Tibial nerve (tissue), 4 donors: ENCODE data around the gene COBL.

Experiments used
- EP300 ChIP-seq, 2 donors: sonication (generic); formaldehyde crosslinking; IDR thresholded peaks; one replicate each; pipeline ENCODE4 v1.6.1; 2017; ENCODE audit warnings: antibody characterized with exemption in 2 of 2, mild to moderate bottlenecking in 1 of 2
- POLR2A ChIP-seq, 2 donors: fragments of 450-650 bp; IDR thresholded peaks; one replicate each; pipeline ENCODE4 v1.6.1; 2017; ENCODE audit warnings: antibody characterized with exemption in 2 of 2, mild to moderate bottlenecking in 2 of 2, moderate library complexity in 2 of 2
- TF ChIP-seq, protein P1 (sequence below), 5 experiments: fragments of 200-600 bp in 3 of 5; fragments of 450-650 bp in 2 of 5; sonication (generic) in 3 of 5; IDR thresholded peaks; one replicate each; pipeline ENCODE4 v1.5.1; 2016 to 2019; ENCODE audit warnings: antibody characterized with exemption in 5 of 5, mild to moderate bottlenecking in 3 of 5, moderate library complexity in 2 of 5

DNA sequence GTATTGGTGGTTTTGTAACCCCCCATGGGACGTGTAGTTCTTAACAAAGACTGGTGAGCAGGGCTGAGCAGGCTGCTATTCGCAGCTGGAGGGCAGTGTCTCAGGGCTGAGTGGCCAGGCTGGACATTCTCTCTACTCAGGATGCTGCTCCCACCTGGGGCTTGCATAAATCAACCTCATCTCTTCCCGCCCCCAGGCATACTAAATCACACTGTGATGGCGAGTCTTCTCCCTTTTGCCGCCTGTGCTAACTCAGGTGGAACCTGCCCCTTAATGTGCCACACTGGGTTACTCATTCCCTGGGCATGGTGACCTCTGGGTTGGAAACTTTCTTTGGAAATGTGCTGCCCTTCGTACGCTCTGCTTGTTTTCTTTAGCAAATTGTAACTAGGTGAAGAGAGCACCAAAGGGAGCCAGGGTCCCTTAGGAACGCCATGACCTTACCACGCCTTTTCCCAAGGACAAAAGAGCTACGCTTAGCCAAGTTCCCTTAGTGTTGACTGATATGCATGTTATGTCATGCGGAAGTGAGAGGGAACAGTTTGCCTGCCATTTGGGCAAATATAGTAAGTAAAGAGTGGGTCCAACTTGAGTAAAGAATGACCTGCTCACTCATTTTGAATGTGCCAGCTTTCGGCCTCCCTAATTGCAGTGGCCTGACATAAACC lies 40.4 kb upstream of the COBL start:
- TF ChIP-seq, protein P1, sequence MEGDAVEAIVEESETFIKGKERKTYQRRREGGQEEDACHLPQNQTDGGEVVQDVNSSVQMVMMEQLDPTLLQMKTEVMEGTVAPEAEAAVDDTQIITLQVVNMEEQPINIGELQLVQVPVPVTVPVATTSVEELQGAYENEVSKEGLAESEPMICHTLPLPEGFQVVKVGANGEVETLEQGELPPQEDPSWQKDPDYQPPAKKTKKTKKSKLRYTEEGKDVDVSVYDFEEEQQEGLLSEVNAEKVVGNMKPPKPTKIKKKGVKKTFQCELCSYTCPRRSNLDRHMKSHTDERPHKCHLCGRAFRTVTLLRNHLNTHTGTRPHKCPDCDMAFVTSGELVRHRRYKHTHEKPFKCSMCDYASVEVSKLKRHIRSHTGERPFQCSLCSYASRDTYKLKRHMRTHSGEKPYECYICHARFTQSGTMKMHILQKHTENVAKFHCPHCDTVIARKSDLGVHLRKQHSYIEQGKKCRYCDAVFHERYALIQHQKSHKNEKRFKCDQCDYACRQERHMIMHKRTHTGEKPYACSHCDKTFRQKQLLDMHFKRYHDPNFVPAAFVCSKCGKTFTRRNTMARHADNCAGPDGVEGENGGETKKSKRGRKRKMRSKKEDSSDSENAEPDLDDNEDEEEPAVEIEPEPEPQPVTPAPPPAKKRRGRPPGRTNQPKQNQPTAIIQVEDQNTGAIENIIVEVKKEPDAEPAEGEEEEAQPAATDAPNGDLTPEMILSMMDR (IDR thresholded peaks at IDR 0.05) = no peak
- TF ChIP-seq POLR2A (IDR thresholded peaks at IDR 0.05) (no peak), EP300 (IDR thresholded peaks at IDR 0.05) (no peak)
